Ishikawa (cell line): ENCODE data around the gene CHRDL1.

Experiments
- CEBPB ChIP-seq: IDR thresholded peaks from 2 replicates; pipeline ENCODE4 v1.6.1; 2012
- CREB1 ChIP-seq: IDR thresholded peaks from 2 replicates; pipeline ENCODE4 v1.6.1; 2012; ENCODE audit warnings: low read depth
- EGR1 ChIP-seq: IDR thresholded peaks from 2 replicates; pipeline ENCODE4 v1.6.1; 2012
- EP300 ChIP-seq: IDR thresholded peaks from 2 replicates; pipeline ENCODE4 v1.6.1; 2012; ENCODE audit warnings: borderline replicate concordance
- FOXM1 ChIP-seq: IDR thresholded peaks from 2 replicates; pipeline ENCODE4 v1.6.1; 2012; ENCODE audit warnings: low read depth, borderline replicate concordance
- NFIC ChIP-seq: IDR thresholded peaks from 2 replicates; pipeline ENCODE4 v1.6.1; 2012
- RAD21 ChIP-seq: IDR thresholded peaks from 2 replicates; pipeline ENCODE4 v1.6.1; 2012; ENCODE audit warnings: low read depth
- REST ChIP-seq: IDR thresholded peaks from 2 replicates; pipeline ENCODE4 v1.6.1; 2012; ENCODE audit warnings: low read depth, mild to moderate bottlenecking
- TAF1 ChIP-seq: IDR thresholded peaks from 2 replicates; pipeline ENCODE4 v1.6.1; 2012; ENCODE audit warnings: low read depth, mild to moderate bottlenecking
- TCF12 ChIP-seq: IDR thresholded peaks from 2 replicates; pipeline ENCODE4 v1.6.1; 2012; ENCODE audit warnings: low read depth
- TEAD4 ChIP-seq: IDR thresholded peaks from 2 replicates; pipeline ENCODE4 v1.6.1; 2012
- USF1 ChIP-seq: IDR thresholded peaks from 2 replicates; pipeline ENCODE4 v1.6.1; 2012
- YY1 ChIP-seq: IDR thresholded peaks from 2 replicates; pipeline ENCODE4 v1.6.1; 2012; ENCODE audit warnings: low read depth
- ZBTB7A ChIP-seq: IDR thresholded peaks from 2 replicates; pipeline ENCODE4 v1.6.1; 2012; ENCODE audit warnings: low read depth
- TF ChIP-seq, protein P1 (sequence below): IDR thresholded peaks from 2 replicates; pipeline ENCODE4 v1.6.1; 2012

Gene CHRDL1

DNA sequence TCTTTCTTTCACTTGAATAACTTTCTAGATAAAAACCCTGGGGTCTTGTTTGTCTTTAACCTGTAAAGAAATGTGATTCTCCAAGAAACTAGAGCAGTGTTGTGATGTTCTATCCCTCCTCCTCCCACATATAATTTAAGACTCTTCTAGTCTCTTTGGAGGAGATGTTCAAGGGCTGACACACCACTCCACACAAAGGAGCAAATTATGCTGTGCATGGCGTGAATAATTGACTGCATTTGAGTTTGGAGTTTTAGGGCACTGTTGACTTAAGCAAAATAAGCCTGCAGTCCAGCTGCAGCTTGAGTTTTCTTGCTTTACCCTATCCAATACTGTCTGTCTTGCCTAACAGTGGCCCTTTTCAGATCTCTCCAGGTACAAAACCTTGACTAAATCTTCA lies 119.7 kb downstream of the CHRDL1 start:
- no peak for TF ChIP-seq RAD21
- TF ChIP-seq USF1 = no peak
- TF ChIP-seq REST = no peak
- no peak for TF ChIP-seq FOXM1
- TF ChIP-seq, protein P1, sequence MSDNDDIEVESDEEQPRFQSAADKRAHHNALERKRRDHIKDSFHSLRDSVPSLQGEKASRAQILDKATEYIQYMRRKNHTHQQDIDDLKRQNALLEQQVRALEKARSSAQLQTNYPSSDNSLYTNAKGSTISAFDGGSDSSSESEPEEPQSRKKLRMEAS = no peak
- TF ChIP-seq TEAD4 = no peak
- no peak for TF ChIP-seq ZBTB7A
- no peak for TF ChIP-seq CREB1
- no peak for TF ChIP-seq YY1
- no peak for TF ChIP-seq EP300
- TF ChIP-seq TAF1 = no peak

- no peak for TF ChIP-seq NFIC
- TF ChIP-seq, protein P1 = no peak
- TF ChIP-seq USF1 = no peak
- no peak for TF ChIP-seq ZBTB7A
- no peak for TF ChIP-seq TEAD4
- TF ChIP-seq CREB1 = no peak
- TF ChIP-seq TCF12 = no peak
- TF ChIP-seq EP300 = no peak
These were observed 124.4 kb downstream of the CHRDL1 start for GRCh38 chrX:110671068-110671803.

- TF ChIP-seq EP300 (no peak), REST (no peak), CEBPB (no peak), FOXM1 (no peak), TEAD4 (no peak)
These were observed 126.0 kb downstream of the CHRDL1 start for GRCh38 chrX:110669572-110669971.

- TF ChIP-seq CREB1 (no peak), EGR1 (peak; percentile 38; the same call in 1 of the 2 replicates)
These were observed 127.9 kb downstream of the CHRDL1 start for GRCh38 chrX:110667706-110668105.

GRCh38 chrX:110665223-110666002 lies 130.2 kb downstream of the CHRDL1 start:
- TF ChIP-seq RAD21 (peak; percentile 39), EP300 (no peak), FOXM1 (no peak), TCF12 (no peak), TEAD4 (no peak), USF1 (no peak), EGR1 (no peak), NFIC (no peak)
- TF ChIP-seq, protein P1 = no peak

- TF ChIP-seq USF1 (no peak), CREB1 (no peak), TEAD4 (no peak), EGR1 (no peak), YY1 (no peak), ZBTB7A (no peak), TCF12 (no peak)
These were observed 138.5 kb downstream of the CHRDL1 start for GRCh38 chrX:110657073-110657472.
